SK-N-DZ (cell line): ENCODE measurements around the gene ANKS4B.
"Not testable (repeated sequence)": the region's sequence is repeated elsewhere in the genome, so short reads cannot be mapped to it uniquely, and the experiment has no call there.

ENCODE experiments used
- DNase-seq: peaks from one replicate; pipeline ENCODE4 v3.0.0-alpha.2; 2015; ENCODE audit warnings: low spot score

Gene ANKS4B

GRCh38 chr16:21262779-21263639 lies 29.5 kb downstream of the ANKS4B start:
- DNase-seq: no peak

- peak; percentile 15 for DNase-seq
Measured at GRCh38 chr16:21263640-21264570, 30.4 kb downstream of the ANKS4B start.

- no peak for DNase-seq
Measured at GRCh38 chr16:21264571-21265036, 31.1 kb downstream of the ANKS4B start.

DNA sequence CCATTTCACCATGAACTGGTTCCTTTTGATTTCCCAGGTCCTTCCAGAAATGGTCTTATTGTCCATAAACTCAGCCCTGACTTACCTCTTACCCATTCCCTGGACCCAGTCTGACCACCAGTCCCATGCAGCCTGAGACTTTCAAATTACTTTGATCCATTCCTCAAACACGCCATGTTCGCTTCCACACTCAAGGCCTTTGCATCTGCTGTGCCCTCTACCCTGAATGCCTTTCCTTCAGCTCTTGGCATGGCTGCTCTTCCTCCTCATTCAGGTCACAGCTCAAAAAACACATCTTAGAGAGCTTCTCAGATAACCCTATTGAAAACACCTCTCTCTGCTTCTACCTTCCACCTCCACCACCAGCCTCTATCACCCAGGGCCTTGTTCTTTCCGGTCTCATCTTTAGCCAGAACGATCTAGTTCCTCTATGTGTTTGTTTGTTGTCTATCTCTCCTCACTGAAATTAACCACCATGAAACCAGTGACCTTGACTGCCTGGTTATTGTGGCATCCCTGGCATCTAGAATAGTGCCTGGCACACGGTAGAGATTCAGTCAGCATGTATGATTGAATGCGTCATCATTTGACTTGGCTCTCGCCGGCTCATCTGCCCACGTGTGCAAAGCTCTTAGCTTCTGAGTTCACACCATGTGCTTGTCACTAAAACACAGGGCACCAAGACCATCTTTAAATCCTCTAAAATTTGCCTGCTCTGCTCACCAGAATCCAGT lies 31.8 kb downstream of the ANKS4B start:
- no peak for DNase-seq

DNA sequence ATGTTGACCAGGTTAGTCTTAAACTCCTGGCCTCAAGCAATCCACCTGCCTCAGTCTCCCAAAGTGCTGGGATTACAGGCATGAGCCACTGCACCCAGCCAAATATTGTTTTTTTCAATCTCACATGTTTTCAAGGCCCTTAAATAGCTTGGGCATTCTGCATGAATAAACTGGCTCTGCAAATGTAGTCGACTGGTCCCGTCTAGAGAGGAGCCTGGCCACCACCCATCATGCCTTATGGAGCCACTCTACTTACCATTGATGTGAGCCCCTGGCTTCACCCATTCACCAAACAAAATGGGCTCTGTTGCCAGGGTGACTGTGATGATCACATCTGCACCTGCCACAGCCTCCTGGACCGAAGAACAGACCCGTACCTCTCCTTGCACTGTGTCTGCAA lies 33.8 kb downstream of the ANKS4B start:
- no peak for DNase-seq

DNA sequence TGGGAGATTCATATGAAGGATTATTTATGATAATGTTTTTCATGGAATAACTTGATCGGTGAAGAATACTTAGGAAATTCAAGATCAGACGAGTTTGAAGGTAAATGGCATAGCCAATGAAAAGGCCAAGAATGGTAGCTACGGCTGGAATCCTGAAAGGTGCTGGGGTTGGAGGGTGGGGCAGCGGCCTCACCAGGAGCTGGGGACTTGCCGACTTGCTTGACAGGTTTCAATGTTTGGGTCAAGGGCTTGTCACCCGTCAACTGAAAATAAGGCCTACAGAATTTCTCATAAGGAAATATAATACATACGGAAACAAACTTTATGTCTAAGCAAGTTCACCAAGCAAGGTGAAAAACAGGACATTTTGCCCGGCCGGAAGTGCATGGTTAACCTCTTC lies 34.7 kb downstream of the ANKS4B start:
- no peak for DNase-seq

DNA sequence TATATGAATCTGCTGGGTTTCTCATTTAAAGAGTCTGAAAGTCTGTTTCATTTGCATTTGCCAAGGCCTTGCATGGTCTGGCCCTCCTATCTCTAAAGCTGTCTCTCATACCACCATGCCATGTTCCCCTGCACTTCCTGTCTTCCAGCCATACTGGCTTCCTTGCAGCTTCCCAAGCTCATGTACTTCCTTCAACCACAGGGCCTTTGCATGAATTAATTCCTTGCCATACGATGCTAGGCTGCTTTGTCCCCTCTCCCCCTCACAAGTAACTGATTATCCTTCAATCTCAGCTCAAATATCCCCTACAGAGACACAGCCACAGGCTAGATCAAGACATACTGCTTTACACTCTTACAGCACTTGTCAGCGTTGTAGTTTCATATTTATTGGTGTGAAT lies 38.8 kb downstream of the ANKS4B start:
- DNase-seq: no peak

DNA sequence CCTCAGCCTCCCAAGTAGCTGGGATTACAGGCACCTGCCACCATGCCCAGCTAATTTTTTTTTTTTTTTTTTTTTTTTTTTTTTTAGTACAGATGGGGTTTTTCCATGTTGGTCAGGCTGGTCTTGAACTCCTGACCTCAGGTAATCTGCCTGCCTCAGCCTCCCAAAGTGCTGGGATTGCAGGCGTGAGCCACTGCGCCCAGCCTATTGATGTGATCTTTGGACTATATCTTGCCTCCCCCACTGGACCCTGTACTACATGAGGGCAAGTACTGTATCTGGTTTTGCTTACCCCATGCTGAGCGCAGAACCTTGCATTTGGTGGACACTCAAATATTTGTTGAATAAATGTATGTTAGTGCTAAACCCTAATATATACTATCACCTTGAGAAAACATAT lies 39.3 kb downstream of the ANKS4B start:
- not testable (repeated sequence) for DNase-seq

DNA sequence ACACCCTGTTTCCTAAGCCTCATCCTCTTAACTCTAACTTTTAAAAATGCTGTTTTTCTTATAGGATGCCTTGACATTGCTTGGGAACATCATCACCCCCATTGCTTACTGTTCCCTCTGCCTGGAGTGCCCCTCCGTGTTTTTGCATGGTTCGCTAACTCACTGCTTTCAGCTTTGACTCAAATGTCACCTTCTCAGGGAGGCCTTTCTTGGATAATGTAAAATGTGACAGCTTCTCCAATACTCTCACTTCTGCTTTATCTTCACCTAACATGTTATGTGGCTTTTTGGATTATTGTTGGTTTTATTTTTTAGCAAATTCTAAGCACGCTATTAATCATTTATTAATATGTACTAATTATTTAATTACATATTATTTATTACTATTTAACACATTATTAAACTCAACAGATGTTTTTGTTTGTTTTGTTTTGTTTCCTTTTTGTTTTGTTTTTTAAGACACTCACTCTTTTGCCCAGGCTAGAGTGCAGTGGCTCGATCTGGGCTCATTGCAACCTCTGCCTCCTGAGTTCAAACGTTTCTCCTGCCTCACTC lies 40.8 kb downstream of the ANKS4B start:
- no peak for DNase-seq

DNA sequence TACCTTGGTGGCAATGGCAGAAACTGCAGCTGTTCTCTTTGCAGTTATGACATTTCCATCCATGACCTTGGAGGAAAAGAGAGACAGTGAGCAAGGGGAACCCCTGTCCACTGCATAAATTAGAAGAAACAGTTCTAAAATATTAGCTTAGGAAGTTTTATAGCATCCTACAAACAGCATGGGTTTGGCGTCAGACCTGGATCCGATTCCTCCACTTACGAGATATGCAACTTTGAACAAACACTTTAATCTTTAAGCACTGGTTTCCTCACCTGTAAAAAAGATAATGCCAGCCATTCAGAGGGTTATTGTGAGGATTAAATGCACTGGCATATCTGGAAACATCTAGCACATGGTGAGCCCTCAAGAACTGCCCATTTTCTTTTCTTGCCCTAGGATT lies 42.0 kb downstream of the ANKS4B start:
- no peak for DNase-seq

DNA sequence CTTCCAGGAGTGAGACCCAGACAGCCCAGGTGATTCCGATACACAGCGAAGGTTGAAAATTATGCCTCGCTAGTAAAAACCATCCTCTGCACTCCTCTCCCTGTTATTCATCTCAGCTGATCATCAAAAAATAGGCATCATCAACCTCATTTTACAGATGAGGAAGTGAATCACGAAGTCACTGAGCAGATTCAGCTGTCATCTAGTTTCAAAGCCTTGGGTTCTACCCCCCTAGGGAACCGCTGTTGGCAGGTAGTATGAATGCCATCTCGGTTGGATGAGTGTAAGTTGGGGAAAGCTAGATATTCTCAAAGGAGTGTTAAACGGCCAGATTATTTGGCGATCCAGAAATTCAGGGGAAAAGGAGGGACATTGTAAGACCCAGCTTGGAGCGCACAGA lies 42.6 kb downstream of the ANKS4B start:
- no peak for DNase-seq

DNA sequence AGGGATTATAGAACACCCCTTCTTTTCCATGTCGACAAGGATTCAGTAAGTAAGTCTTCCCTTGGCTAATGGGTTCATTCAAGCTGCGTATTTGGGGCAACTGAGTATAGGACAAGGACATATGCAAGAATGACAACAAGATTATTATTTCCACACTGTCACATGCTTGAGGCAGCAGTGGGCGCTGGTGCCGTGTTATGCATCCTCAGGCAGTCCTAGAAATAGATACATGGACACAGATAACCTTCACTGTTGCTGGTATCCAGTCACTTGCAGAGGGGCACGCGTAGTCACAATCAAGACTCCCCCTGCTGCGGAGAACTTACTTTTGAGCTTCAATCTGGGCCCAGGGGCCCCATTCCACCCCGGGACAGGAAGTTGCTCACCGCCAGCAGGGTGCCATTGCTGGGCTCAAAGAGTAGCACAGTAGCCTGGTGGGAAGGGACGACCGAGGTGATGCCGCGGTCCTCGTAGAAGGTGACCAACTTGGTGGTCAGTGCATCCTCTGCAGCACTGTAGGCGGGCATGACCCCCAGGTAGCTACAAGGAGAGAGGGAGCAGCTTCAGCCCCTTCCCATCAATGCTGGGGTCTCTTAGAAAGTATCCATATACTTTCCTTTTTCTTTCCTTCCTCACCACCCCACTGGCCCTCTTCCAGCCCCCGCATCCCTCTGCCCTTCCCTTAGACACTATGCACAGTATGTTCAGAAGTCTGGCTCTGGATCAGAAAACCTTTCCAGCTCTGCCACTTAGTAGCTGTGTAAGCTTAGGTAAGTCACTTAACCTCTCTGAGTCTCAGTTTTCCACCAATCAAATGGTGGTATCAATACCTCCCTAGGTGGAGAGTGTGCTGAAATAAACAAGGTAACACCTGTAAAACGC lies 43.8 kb downstream of the ANKS4B start:
- DNase-seq: no peak

DNA sequence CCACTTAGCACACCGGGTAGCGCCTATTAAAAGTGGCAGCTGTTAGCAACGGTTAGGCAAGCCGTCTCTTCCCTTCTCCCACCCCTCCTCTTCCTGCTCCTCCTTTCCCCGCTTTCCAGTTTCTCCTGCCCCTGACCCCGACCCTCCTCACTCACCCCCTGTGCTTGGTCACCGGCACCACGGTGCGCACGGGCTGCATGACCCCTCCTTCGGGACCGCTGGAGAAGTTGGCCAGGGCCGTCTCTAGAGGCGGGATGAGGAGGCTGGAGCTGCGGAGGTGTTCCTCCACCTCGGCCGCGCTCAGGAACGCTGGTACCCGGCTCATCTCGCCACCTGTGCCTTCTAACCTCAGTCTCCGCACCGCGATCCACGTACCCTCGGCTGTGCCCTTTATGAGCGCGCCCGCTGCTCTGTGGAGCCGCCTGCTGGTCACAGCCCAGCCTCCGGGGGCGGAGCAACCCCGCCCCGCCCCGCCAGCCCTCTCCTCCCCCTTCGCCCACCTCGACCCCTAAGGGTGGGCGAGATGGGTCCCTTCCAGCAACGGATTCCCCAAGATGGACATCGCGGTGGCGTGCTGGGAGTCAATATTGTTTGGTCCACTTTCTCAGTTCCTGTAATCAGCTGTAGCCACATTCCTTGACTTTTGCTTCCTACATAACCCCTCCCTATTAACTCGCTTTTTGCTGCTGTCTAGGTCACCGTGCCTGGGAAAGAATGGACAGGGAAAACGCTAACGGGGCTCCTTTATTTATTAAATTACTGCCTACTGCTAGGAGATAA lies 44.6 kb downstream of the ANKS4B start, which contains the start of gene CRYM:
Gene CRYM, minus strand, starts transcription at position 364 of the 780 bp plus-strand sequence. Its CDS starts 39 bp downstream, at position 325.
- DNase-seq: peak; percentile 18

GRCh38 chr16:21279501-21279900 lies 46.0 kb downstream of the ANKS4B start:
- no peak for DNase-seq

GRCh38 chr16:21281698-21282389 lies 48.3 kb downstream of the ANKS4B start:
- no peak for DNase-seq

- DNase-seq: peak; percentile 52
Measured at GRCh38 chr16:21283521-21284289, 50.2 kb downstream of the ANKS4B start.

DNA sequence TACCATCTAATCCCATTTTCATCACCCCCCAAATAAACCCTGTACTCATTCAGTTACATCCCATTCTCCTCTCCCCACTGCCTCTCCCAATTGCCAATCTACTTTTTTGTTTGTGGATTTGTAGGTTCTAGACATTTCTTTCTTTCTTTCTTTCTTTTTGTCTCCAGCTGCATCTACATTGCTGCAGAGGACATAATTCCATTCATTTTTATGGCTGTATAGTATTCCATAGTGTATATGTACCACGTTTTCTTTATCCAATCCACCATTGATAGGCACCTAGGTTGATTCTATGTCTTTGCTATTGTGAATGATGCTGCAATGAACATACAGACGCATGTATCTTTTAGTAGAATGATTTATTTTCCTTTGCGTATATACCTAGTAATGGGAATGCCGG lies 50.9 kb downstream of the ANKS4B start:
- DNase-seq: no peak

DNA sequence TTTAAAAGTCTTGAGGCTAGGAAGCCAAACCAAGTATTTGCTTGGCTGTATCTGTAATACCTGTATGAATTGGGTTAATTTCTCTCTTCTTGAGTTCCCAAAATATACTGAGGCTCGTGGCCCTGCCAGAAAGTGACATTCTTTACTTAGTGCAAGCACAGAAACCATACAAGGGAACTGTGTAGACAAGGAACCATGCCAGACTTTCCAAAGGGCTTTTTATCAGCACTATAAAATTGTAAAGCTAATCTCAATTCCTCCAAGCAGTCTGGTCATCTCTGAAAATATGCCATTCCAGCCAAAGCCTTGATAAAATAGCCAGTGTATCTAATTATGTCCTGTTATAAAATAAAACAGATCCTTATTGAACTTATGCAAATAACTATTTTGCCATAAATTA lies 51.8 kb downstream of the ANKS4B start:
- DNase-seq: no peak
